ENCODE results near the gene PCLO. TPM values are rescaled to one million over a fixed set of nuclear protein-coding genes. Genes with fewer than 3 reads are reported as not detected.

PCLO gene
- total and polyA plus RNA-seq, 9 of the 15 experiments (the other 6 are each of a cell fraction or from before 2014, with no cell fraction given): under 0.01 to 0.01 TPM; not detected in 7

DNA sequence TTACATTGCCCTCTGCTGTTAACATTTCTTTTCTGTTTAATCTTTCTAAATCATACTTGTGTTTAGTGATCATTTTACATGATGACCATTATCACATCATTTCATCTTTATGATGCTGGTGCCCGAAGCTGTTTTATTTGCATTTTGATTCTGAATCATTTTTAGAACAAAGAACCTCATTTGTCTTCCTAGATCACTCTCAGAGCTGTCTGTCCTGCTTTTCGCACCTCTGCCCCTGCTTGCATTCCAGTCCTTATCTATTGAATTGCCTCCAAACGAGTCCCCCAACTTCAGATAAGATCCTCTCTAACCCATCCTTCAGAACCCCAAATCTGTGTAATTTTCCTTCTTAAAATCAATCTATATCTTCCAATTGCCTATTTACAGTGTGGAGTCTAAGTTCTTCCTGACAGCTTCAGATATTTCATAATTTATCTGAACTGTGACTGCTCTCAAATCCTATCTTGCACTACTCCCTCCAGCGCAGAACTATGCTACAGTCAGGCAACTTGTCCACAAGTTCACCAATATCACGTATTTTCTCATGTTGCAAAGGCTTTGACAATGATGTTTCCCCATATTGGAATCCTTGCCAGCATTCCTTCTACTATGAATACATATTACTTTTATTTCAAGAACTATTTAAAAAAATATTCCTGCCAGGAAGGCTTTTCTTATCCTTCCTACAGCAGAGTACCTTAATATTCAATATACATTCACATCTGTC, 372.6 kb downstream of the PCLO start:
- H3K9me3 ChIP-seq (replicated peaks; ENCODE audit: control insufficient read depth, insufficient read depth, low read depth, low read length): no peaks in the 10 kb centered on the region; the same call in 1 of the 2 replicates

DNA sequence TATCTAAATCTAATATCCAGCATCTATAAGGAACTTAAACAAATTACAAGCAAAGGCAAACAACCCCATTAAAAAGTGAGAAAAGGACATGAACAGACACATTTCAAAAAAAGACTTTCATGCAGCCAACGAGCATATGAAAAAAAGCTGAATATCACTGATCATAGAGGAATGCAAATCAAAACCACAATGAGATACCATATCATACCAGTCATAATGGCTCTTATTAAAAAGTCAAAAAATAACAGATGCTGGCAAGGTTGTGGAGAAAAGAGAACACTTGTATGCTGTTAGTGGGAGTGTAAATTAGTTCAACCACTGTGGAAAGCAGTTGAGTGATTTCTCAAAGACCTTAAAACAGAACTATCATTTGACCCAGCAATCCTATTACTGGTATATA, 384.7 kb downstream of the PCLO start:
- ChIA-PET CTCF (ENCODE audit: low intra/inter-chr PET ratio) (no interaction called here), POLR2A (no interaction called here)
- no peak overlapping the region for H3K4me3 ChIP-seq
- no peaks in the 10 kb centered on the region for H3K79me2 ChIP-seq (ENCODE audit: control insufficient read depth, insufficient read depth, low read length)
- BruUV-seq (replicated peaks): no TSS peak
- WGBS (ENCODE audit: insufficient coverage, low coverage, missing lambda C conversion rate): 0% methylated on average over 1 of the region's 1 CpG
- no peaks in the 10 kb centered on the region for H3K27me3 ChIP-seq (ENCODE audit: control insufficient read depth in 2 of 2, insufficient read depth in 2 of 2, low read length in 2 of 2)
- no peak overlapping the region for H2AFZ ChIP-seq (ENCODE audit: low read depth, low read length)
- no peaks in the 10 kb centered on the region for H3K9me1 ChIP-seq (ENCODE audit: control insufficient read depth, insufficient read depth, low read length)
- TF ChIP-seq ZKSCAN8 (CRISPR knock-in tag; IDR thresholded peaks at IDR 0.05) (no peak), E2F5 (CRISPR knock-in tag; IDR thresholded peaks at IDR 0.05) (no peak), ZNF445 (CRISPR knock-in tag; IDR thresholded peaks at IDR 0.05; ENCODE audit: low read depth) (no peak), ZFPM2 (CRISPR knock-in tag; IDR thresholded peaks at IDR 0.05) (no peak), FOS (IDR thresholded peaks at IDR 0.05; ENCODE audit: extremely low read depth, insufficient read length) (no peak), ESRRB (CRISPR knock-in tag; IDR thresholded peaks at IDR 0.05; ENCODE audit: borderline replicate concordance) (no peak), NR3C1 (CRISPR knock-in tag; IDR thresholded peaks at IDR 0.05) (no peak), DIDO1 (tag; IDR thresholded peaks at IDR 0.05; ENCODE audit: low read depth) (no peak), SMAD1 (IDR thresholded peaks at IDR 0.05; ENCODE audit: low read depth, low read length, partially characterized antibody) (no peak)
- in situ Hi-C loops (cut with MboI) (no loop called here), intact Hi-C loops (cut with micrococcal nuclease) (no loop called here)
- no peaks in the 10 kb centered on the region for H3K9me3 ChIP-seq (replicated peaks; ENCODE audit: control insufficient read depth, insufficient read depth, low read depth, low read length)
- no peak overlapping the region for H3K9ac ChIP-seq (ENCODE audit: insufficient read depth in 1 of 2, low read depth in 2 of 2, low read length in 2 of 2)
- H3K4me1 ChIP-seq (replicated peaks in 1 of 2; ENCODE audit: control insufficient read depth in 2 of 2, insufficient read depth in 2 of 2, low read length in 2 of 2): no peaks in the 10 kb centered on the region
- no peak overlapping the region for H3K4me2 ChIP-seq (ENCODE audit: insufficient read depth, low read length)
- FAIRE-seq (no peak), DNase-seq (ENCODE audit: extremely low read depth in 1 of 4, low spot score in 3 of 4) (no peak), ATAC-seq (no peak)
- H3K36me3 ChIP-seq (ENCODE audit: control insufficient read depth, insufficient read depth, low read length): no peaks in the 10 kb centered on the region
- no peak overlapping the region for H3K27ac ChIP-seq (ENCODE audit: extremely low read depth, low read depth, low read length)
- no peaks in the 10 kb centered on the region for H4K20me1 ChIP-seq (replicated peaks; ENCODE audit: control insufficient read depth, insufficient read depth, low read length)

More for the DNA sequence above, 372.6 kb downstream of the PCLO start:
- no peaks in the 10 kb centered on the region for H4K20me1 ChIP-seq (replicated peaks; ENCODE audit: control insufficient read depth, insufficient read depth, low read length)
- H3K4me2 ChIP-seq (ENCODE audit: insufficient read depth, low read length): no peak overlapping the region
- H2AFZ ChIP-seq (ENCODE audit: low read depth, low read length): no peak overlapping the region
- BruUV-seq (replicated peaks): no TSS peak
- H3K36me3 ChIP-seq (ENCODE audit: control insufficient read depth, insufficient read depth, low read length): no peaks in the 10 kb centered on the region
- H3K79me2 ChIP-seq (ENCODE audit: control insufficient read depth, insufficient read depth, low read length): no peaks in the 10 kb centered on the region
- DNase-seq (ENCODE audit: extremely low read depth in 1 of 4, low spot score in 3 of 4): no peak
- no peak for ATAC-seq
- in situ Hi-C loops (cut with MboI) (no loop called here), intact Hi-C loops (cut with micrococcal nuclease) (no loop called here)
- 0% methylated on average over 5 of the region's 5 CpGs for WGBS (ENCODE audit: insufficient coverage, low coverage, missing lambda C conversion rate)
- no peak overlapping the region for H3K9ac ChIP-seq (ENCODE audit: insufficient read depth in 1 of 2, low read depth in 2 of 2, low read length in 2 of 2)
- TF ChIP-seq MXD1 (CRISPR knock-in tag; IDR thresholded peaks at IDR 0.05; ENCODE audit: borderline replicate concordance, poor library complexity, severe bottlenecking) (no peak), CHCHD3 (CRISPR knock-in tag; IDR thresholded peaks at IDR 0.05) (no peak), RBBP5 (IDR thresholded peaks at IDR 0.05; ENCODE audit: borderline replicate concordance, insufficient read depth, low read length, poor library complexity, severe bottlenecking) (no peak)
- FAIRE-seq: no peak
- ChIA-PET POLR2A (no interaction called here), CTCF (ENCODE audit: low intra/inter-chr PET ratio) (no interaction called here)
- H3K27ac ChIP-seq (ENCODE audit: extremely low read depth, low read depth, low read length): no peak overlapping the region
- H3K4me1 ChIP-seq (replicated peaks in 1 of 2; ENCODE audit: control insufficient read depth in 2 of 2, insufficient read depth in 2 of 2, low read length in 2 of 2): no peaks in the 10 kb centered on the region
- no peak overlapping the region for H3K4me3 ChIP-seq
- H3K27me3 ChIP-seq (ENCODE audit: control insufficient read depth in 2 of 2, insufficient read depth in 2 of 2, low read length in 2 of 2): no peaks in the 10 kb centered on the region
- no peaks in the 10 kb centered on the region for H3K9me1 ChIP-seq (ENCODE audit: control insufficient read depth, insufficient read depth, low read length)
